Activated CD4-positive, alpha-beta T cell treated with anti-CD3 and anti-CD28 coated beads for 4 hours (primary cell): ENCODE results near the gene ALDH3A1.

ENCODE experiments used
- DNase-seq, 2 donors: peaks; one replicate each; pipeline ENCODE4 v3.0.0-alpha.2; 2020

ALDH3A1 gene

DNA sequence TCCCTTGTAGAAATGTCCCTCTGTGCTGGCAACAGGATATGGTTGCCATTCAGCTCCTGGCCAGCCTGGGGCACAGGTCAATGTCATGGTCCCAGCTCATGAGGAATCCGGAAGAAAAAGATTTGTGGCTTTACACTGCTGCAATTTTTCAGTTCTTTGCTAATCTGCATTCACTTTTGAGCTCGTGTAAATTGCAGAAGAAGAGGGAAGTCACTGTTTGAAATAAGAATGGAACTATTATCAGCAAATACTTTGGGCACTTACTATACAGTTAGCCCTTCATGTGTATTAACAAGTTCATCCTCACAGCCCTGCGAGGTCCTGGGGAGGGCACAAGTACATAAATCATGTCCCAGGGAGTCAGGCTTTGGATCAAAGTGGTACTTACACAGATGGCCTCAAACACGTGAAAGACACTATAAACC lies 45.9 kb downstream of the ALDH3A1 start:
- no peak for DNase-seq
